HepG2 (cell line): ENCODE measurements around the gene MIDN. TPM values are rescaled to one million over a fixed set of nuclear protein-coding genes. Genes with fewer than 3 reads are reported as not detected.

Experiments used
- BHLHE40 ChIP-seq: IDR thresholded peaks from 2 replicates; pipeline ENCODE4 v1.6.1; 2011; ENCODE audit warnings: low read length, improper control_type of control experiment
- CREB1 ChIP-seq, 2 experiments: fragments of 450-650 bp in 1 of 2; IDR thresholded peaks; 2 replicates each; pipeline ENCODE4 v1.6.1; 2016 to 2017; ENCODE audit warnings: control low read depth in 1 of 2, mild to moderate bottlenecking in 1 of 2, missing compliant biosample characterization in 1 of 2, missing genetic modification characterization in 1 of 2
- FOXK2 ChIP-seq: fragments of 450-650 bp; IDR thresholded peaks from 2 replicates; pipeline ENCODE4 v1.6.1; 2016
- FOXP1 ChIP-seq, 2 experiments: fragments of 450-650 bp in 1 of 2; IDR thresholded peaks; 2 replicates each; pipeline ENCODE4 v1.6.1; 2017 to 2018; ENCODE audit warnings: antibody characterized with exemption in 1 of 2
- MTA3 ChIP-seq: sonication (generic); formaldehyde crosslinking; IDR thresholded peaks from 2 replicates; pipeline ENCODE4 v1.4.0; 2020; ENCODE audit warnings: missing genetic modification reagents
- MXI1 ChIP-seq: IDR thresholded peaks from 3 replicates; pipeline ENCODE4 v1.6.1; 2012; ENCODE audit warnings: low read depth, low read length, inconsistent platforms, borderline replicate concordance
- PRDM4 ChIP-seq: sonication (generic); formaldehyde crosslinking; IDR thresholded peaks from 2 replicates; pipeline ENCODE4 v1.9.0; 2021; ENCODE audit warnings: missing genetic modification reagents, borderline replicate concordance
- RNF2 ChIP-seq: fragments of 450-650 bp; conservative IDR thresholded peaks from 2 replicates; pipeline ENCODE4 v1.6.1; 2016; ENCODE audit warnings: low read depth
- STAT6 ChIP-seq: sonication (generic); formaldehyde crosslinking; IDR thresholded peaks from 2 replicates; pipeline ENCODE4 v1.4.0; 2020; ENCODE audit warnings: missing genetic modification reagents, mild to moderate bottlenecking, borderline replicate concordance
- USF2 ChIP-seq, 2 experiments: sonication (generic) in 1 of 2; formaldehyde crosslinking in 1 of 2; IDR thresholded peaks; 2 replicates each; pipeline versions ENCODE4 v1.5.1 to v1.6.1; 2011 to 2020; ENCODE audit warnings: borderline replicate concordance in 1 of 2, low read depth in 1 of 2, low read length in 1 of 2, mild to moderate bottlenecking in 1 of 2, missing genetic modification reagents in 1 of 2, moderate library complexity in 1 of 2
- ZBTB7B ChIP-seq: sonication (generic); formaldehyde crosslinking; IDR thresholded peaks from 2 replicates; pipeline ENCODE4 v1.4.0; 2020; ENCODE audit warnings: missing genetic modification reagents
- ZFP37 ChIP-seq: sonication (generic); formaldehyde crosslinking; IDR thresholded peaks from 2 replicates; pipeline ENCODE4 v1.4.0; 2020; ENCODE audit warnings: missing genetic modification reagents, borderline replicate concordance
- ZKSCAN8 ChIP-seq: IDR thresholded peaks from 2 replicates; pipeline ENCODE4 v1.6.1; 2016; ENCODE audit warnings: borderline replicate concordance, missing genetic modification reagents, missing compliant biosample characterization
- ZNF275 ChIP-seq: sonication (generic); formaldehyde crosslinking; IDR thresholded peaks from 2 replicates; pipeline ENCODE4 v1.8.0; 2022; ENCODE audit warnings: missing genetic modification reagents, mild to moderate bottlenecking, inconsistent platforms, borderline replicate concordance
- ZNF383 ChIP-seq: sonication (generic); formaldehyde crosslinking; IDR thresholded peaks from 2 replicates; pipeline ENCODE4 v1.4.0; 2020; ENCODE audit warnings: missing genetic modification reagents, mild to moderate bottlenecking, borderline replicate concordance
- ZNF460 ChIP-seq: sonication (generic); formaldehyde crosslinking; IDR thresholded peaks from 2 replicates; pipeline ENCODE4 v1.5.1; 2020; ENCODE audit warnings: missing genetic modification reagents, mild to moderate bottlenecking, borderline replicate concordance
- ZNF577 ChIP-seq: sonication (generic); formaldehyde crosslinking; IDR thresholded peaks from 2 replicates; pipeline ENCODE4 v1.4.0; 2020; ENCODE audit warnings: mild to moderate bottlenecking, low read depth, missing genetic modification reagents, borderline replicate concordance
- ZNF75D ChIP-seq: sonication (generic); formaldehyde crosslinking; IDR thresholded peaks from 2 replicates; pipeline ENCODE4 v1.8.1; 2023; ENCODE audit warnings: missing genetic modification reagents, mild to moderate bottlenecking, borderline replicate concordance
- ZSCAN31 ChIP-seq: sonication (generic); formaldehyde crosslinking; IDR thresholded peaks from 2 replicates; pipeline ENCODE4 v1.5.0; 2020; ENCODE audit warnings: low read depth, mild to moderate bottlenecking, missing genetic modification reagents
- polyA plus RNA-seq, 8 experiments: library from polyadenylated mRNA; depleted of rRNA in 3 of 8; stranded (reverse) in 7 of 8; unstranded in 1 of 8; fragments of >200 nt; fragmentation: Illumina TruSeq in 4 of 8; extraction: Trizol in 4 of 8; gene quantifications; 2 replicates each; pipeline versions ENCODE4 v1.2.1 to v1.2.3, GENCODE V29; 2011 to 2016; ENCODE audit warnings: low read depth in 4 of 8, missing spikeins in 1 of 8, mixed read lengths in 1 of 8; ENCODE audit not compliant: insufficient read depth in 1 of 8
- total RNA-seq, 5 experiments: library from RNA; depleted of rRNA; stranded (reverse); fragments of >200 nt; fragmentation: Illumina TruSeq; extraction: Trizol; gene quantifications; 2 replicates each; pipeline ENCODE4 v1.2.3, GENCODE V29; 2016; ENCODE audit warnings: low read depth in 1 of 5

The MIDN gene
- total and polyA plus RNA-seq, 2 of the 13 experiments (the other 11 are each of a cell fraction or from before 2014, with no cell fraction given) = 8.4 to 18.0 TPM

- TF ChIP-seq FOXP1 (IDR thresholded peaks at IDR 0.05) = no peak
- TF ChIP-seq FOXP1 (CRISPR knock-in tag; IDR thresholded peaks at IDR 0.05) = 0 out of 2 replicates have a peak, but pooled peaks have one; percentile 2
- peak; percentile 74; the same call in 1 of the 2 replicates for TF ChIP-seq ZBTB7B (CRISPR knock-in tag)
- TF ChIP-seq BHLHE40 = peak; percentile 82
- no peak for TF ChIP-seq USF2 (IDR thresholded peaks at IDR 0.05; ENCODE audit: low read depth, low read length)
- TF ChIP-seq USF2 (CRISPR knock-in tag; IDR thresholded peaks at IDR 0.05; ENCODE audit: borderline replicate concordance) = no peak; the same call in 1 of the 2 replicates
- TF ChIP-seq RNF2 = no peak
- no peak for TF ChIP-seq ZFP37 (CRISPR knock-in tag)
- TF ChIP-seq MXI1 = peak; percentile 80; the same call in 2 of the 3 replicates
- no peak for TF ChIP-seq ZNF460 (CRISPR knock-in tag)
- no peak for TF ChIP-seq PRDM4
- TF ChIP-seq STAT6 (CRISPR knock-in tag) = no peak
- TF ChIP-seq ZKSCAN8 (CRISPR knock-in tag) = no peak
- no peak for TF ChIP-seq ZNF383 (CRISPR knock-in tag)
- no peak for TF ChIP-seq ZNF75D
- 0 out of 2 replicates have a peak, but pooled peaks have one; percentile 17 for TF ChIP-seq ZSCAN31 (CRISPR knock-in tag)
- no peak for TF ChIP-seq FOXK2
- no peak for TF ChIP-seq ZNF577 (CRISPR knock-in tag)
- TF ChIP-seq MTA3 = no peak
- TF ChIP-seq CREB1 (IDR thresholded peaks at IDR 0.05) = peak; percentile 94
- peak; percentile 30; the same call in 1 of the 2 replicates for TF ChIP-seq CREB1 (CRISPR knock-in tag; IDR thresholded peaks at IDR 0.05)
- TF ChIP-seq ZNF275 (CRISPR knock-in tag) = peak; percentile 29; the same call in 1 of the 2 replicates
Measured at GRCh38 chr19:1260749-1261537, 12.6 kb downstream of the MIDN start (continued).
